ENCODE data around the gene FBRSL1.

Gene FBRSL1

GRCh38 chr12:132464820-132465219 is 25.1 kb upstream of the FBRSL1 start:
- Histone ChIP-seq H4K20me1 (ENCODE audit: insufficient read depth, low read length) (no peaks in the 10 kb centered on the region), H3K9me3 (replicated peaks; ENCODE audit: insufficient read depth, low read length) (no peaks in the 10 kb centered on the region), H3K4me1 (ENCODE audit: low read length) (no peaks in the 10 kb centered on the region), H3K27me3 (replicated peaks; ENCODE audit: insufficient read depth, low read length) (peaks cover 24% of the 10 kb centered on the region), H3K9ac (ENCODE audit: low read length) (no peak overlapping the region), H2AFZ (ENCODE audit: low read length) (no peak overlapping the region), H3K9me2 (replicated peaks; ENCODE audit: insufficient read depth, low read length) (no peaks in the 10 kb centered on the region), H3F3A (ENCODE audit: insufficient read depth, low read length) (no peaks in the 10 kb centered on the region), H3K36me3 (replicated peaks; ENCODE audit: insufficient read depth, low read length) (no peaks in the 10 kb centered on the region), H3K4me2 (ENCODE audit: low read depth, low read length) (no peak overlapping the region), H3K4me3 (ENCODE audit: low read length) (no peak overlapping the region), H3K27ac (ENCODE audit: low read length) (no peak overlapping the region), H3K79me2 (ENCODE audit: low read length) (no peaks in the 10 kb centered on the region)
- DNase-seq, result no peak
- TF ChIP-seq EZH2phosphoT487 (IDR thresholded peaks at IDR 0.05; ENCODE audit: low read length), result no peak

- H3K27me3 ChIP-seq (replicated peaks; ENCODE audit: insufficient read depth, low read length), result peaks cover 24% of the 10 kb centered on the region
- no peaks in the 10 kb centered on the region for H4K20me1 ChIP-seq (ENCODE audit: insufficient read depth, low read length)
- no peak overlapping the region for H3K4me3 ChIP-seq (ENCODE audit: low read length)
- no peaks in the 10 kb centered on the region for H3K9me2 ChIP-seq (replicated peaks; ENCODE audit: insufficient read depth, low read length)
- no peak overlapping the region for H3K4me2 ChIP-seq (ENCODE audit: low read depth, low read length)
- H3K27ac ChIP-seq (ENCODE audit: low read length), result no peak overlapping the region
- H3K9ac ChIP-seq (ENCODE audit: low read length), result no peak overlapping the region
- no peaks in the 10 kb centered on the region for H3K79me2 ChIP-seq (ENCODE audit: low read length)
- TF ChIP-seq CTCF (IDR thresholded peaks at IDR 0.05; ENCODE audit: low read length), result no peak
- TF ChIP-seq EZH2 (optimal IDR thresholded peaks at IDR 0.05; ENCODE audit: low read depth, low read length), result no peak
- TF ChIP-seq EZH2phosphoT487 (IDR thresholded peaks at IDR 0.05; ENCODE audit: low read length), result no peak
- H3F3A ChIP-seq (ENCODE audit: insufficient read depth, low read length), result no peaks in the 10 kb centered on the region
- no peaks in the 10 kb centered on the region for H3K9me3 ChIP-seq (replicated peaks; ENCODE audit: insufficient read depth, low read length)
- no peaks in the 10 kb centered on the region for H3K36me3 ChIP-seq (replicated peaks; ENCODE audit: insufficient read depth, low read length)
- no peak overlapping the region for H2AFZ ChIP-seq (ENCODE audit: low read length)
- no peaks in the 10 kb centered on the region for H3K4me1 ChIP-seq (ENCODE audit: low read length)
- no peak for DNase-seq
Measured at GRCh38 chr12:132465269-132466190, 24.4 kb upstream of the FBRSL1 start.

GRCh38 chr12:132466241-132467201 is 23.4 kb upstream of the FBRSL1 start:
- no peaks in the 10 kb centered on the region for H3K9me3 ChIP-seq (replicated peaks; ENCODE audit: insufficient read depth, low read length)
- H4K20me1 ChIP-seq (ENCODE audit: insufficient read depth, low read length), result no peaks in the 10 kb centered on the region
- H3K4me3 ChIP-seq (ENCODE audit: low read length), result no peak overlapping the region
- no peak overlapping the region for H2AFZ ChIP-seq (ENCODE audit: low read length)
- no peak overlapping the region for H3K27ac ChIP-seq (ENCODE audit: low read length)
- no peak overlapping the region for H3K4me2 ChIP-seq (ENCODE audit: low read depth, low read length)
- H3K9me2 ChIP-seq (replicated peaks; ENCODE audit: insufficient read depth, low read length), result no peaks in the 10 kb centered on the region
- H3K36me3 ChIP-seq (replicated peaks; ENCODE audit: insufficient read depth, low read length), result no peaks in the 10 kb centered on the region
- H3K27me3 ChIP-seq (replicated peaks; ENCODE audit: insufficient read depth, low read length), result peaks cover 21% of the 10 kb centered on the region
- no peak for TF ChIP-seq EZH2 (optimal IDR thresholded peaks at IDR 0.05; ENCODE audit: low read depth, low read length)
- TF ChIP-seq EZH2phosphoT487 (IDR thresholded peaks at IDR 0.05; ENCODE audit: low read length), result no peak
- no peak for TF ChIP-seq CTCF (IDR thresholded peaks at IDR 0.05; ENCODE audit: low read length)
- H3F3A ChIP-seq (ENCODE audit: insufficient read depth, low read length), result no peaks in the 10 kb centered on the region
- H3K9ac ChIP-seq (ENCODE audit: low read length), result no peak overlapping the region
- H3K79me2 ChIP-seq (ENCODE audit: low read length), result no peaks in the 10 kb centered on the region
- H3K4me1 ChIP-seq (ENCODE audit: low read length), result no peaks in the 10 kb centered on the region
- no peak for DNase-seq
